Bronchial epithelial cell (primary cell): Measurements from ENCODE around the gene HOXD3. TPM values are rescaled to one million over a fixed set of nuclear protein-coding genes. Genes with fewer than 3 reads are reported as not detected.

ENCODE experiments used
- DNase-seq: peaks from one replicate; pipeline ENCODE4 v3.0.0-alpha.2; 2010; ENCODE audit warnings: low read depth
- FAIRE-seq: peaks from 2 replicates; lab custom pipeline; 2011; peaks lifted over from hg19 to GRCh38; lab: Jason Lieb, UNC
- H3K27me3 ChIP-seq: 2 replicates; pipeline ENCODE4 v1.5.1; 2011; ENCODE audit warnings: low read length; ENCODE audit not compliant: control insufficient read depth, insufficient read depth
- H3K36me3 ChIP-seq: 2 replicates; pipeline ENCODE4 v1.5.1; 2011; ENCODE audit warnings: low read length; ENCODE audit not compliant: control insufficient read depth, insufficient read depth
- H3K4me3 ChIP-seq: 2 replicates; pipeline ENCODE4 v1.5.1; 2011; ENCODE audit warnings: mild to moderate bottlenecking, low read depth, low read length, control low read depth
- CTCF ChIP-seq: IDR thresholded peaks from 2 replicates; pipeline ENCODE4 v1.5.1; 2011; ENCODE audit warnings: mild to moderate bottlenecking, moderate library complexity, low read length, control low read depth, inconsistent platforms; ENCODE audit not compliant: insufficient read depth, severe bottlenecking
- total RNA-seq: library from RNA; depleted of rRNA; stranded (reverse); fragments of >200 nt; gene quantifications from 2 replicates; pipeline ENCODE4 v1.2.1, GENCODE V29; 2014

The HOXD3 gene
- total RNA-seq, 1 donor from 2014 or later: not detected

DNA sequence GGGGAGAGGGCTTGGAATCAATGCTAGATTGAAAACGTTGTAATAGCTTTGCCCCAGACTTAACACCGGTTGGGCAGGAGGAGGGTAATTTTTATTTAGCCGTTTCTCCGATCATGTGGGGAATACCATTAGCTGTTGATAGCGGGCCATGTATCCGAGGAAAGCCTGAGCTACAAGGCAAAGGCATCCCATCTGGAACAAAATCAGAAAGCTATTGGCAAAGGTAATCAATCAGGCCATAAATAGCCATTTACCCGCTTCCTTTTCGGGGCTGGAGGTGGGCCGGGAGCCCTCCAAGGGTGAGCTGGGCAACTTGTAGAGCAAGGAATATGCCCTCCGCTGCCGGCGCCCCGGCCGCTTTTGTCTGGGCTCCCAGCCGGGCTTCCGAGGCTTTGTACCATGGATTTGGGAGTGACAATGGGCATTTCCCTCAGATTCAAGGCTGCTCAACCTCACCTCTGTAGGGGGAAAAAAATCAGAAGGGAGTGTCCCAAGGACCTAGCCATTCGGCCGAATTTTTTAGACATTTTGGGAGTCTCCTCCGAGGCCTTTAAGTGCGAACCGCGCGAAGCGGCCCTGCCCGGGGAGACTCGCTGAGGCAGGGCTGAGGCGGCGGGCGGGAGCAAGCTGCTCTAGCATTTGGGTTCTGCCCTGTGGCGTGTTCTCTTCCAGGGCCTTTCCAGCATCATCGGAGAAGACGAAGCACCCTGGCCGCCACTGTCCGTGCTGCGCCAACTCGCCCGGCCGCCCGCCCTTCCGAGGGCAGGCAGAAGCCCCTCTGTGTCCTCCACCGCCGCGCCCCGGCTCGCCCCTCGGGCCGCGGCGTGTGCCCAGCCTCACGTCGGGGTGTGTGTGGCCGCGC lies 35.7 kb upstream of the HOXD3 start:
- peaks cover 78% of the 10 kb centered on the region for H3K27me3 ChIP-seq
- DNase-seq (no peak), FAIRE-seq (no peak)
- no peak overlapping the region for H3K4me3 ChIP-seq
- no peaks in the 10 kb centered on the region for H3K36me3 ChIP-seq
- no peak for TF ChIP-seq CTCF

DNA sequence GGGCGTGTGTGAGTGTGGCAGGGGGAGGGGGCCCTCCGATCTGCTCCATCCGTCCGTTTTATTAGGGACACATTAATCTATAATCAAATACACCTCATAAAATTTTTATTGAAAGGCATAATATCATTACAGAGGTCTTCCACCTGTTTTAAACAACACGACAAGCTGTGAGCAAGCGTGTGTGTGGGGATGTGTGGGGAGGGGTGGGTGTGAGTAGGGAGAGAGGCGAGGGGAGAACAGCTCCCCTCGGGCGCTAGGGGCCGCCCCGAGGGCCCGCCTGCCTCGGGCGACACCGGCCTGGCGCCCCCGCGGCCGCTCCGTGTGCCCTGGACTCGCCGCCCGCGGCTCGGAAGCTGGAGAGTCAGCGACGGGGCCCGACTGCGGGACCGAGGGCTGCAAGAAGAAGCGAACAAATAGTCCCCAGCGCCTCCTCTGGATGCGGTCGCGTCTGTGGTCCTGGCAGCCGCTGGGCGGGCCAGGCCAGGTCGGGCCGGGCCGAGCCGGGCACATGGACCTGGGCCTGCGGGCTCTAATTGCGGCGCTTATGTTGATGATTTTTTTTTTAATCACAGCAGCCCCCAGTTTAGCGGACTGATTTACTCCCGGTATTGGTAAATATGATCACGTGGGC lies 34.9 kb upstream of the HOXD3 start:
- no peak for TF ChIP-seq CTCF
- Histone ChIP-seq H3K4me3 (no peak overlapping the region), H3K27me3 (peaks cover 75% of the 10 kb centered on the region), H3K36me3 (no peaks in the 10 kb centered on the region)
- DNase-seq: no peak
- FAIRE-seq: no peak

- DNase-seq: no peak
- no peak for FAIRE-seq
- TF ChIP-seq CTCF: no peak
- peaks cover 73% of the 10 kb centered on the region for H3K27me3 ChIP-seq
- peak within 1 kb of the TSS; percentile 5 for H3K4me3 ChIP-seq
- H3K36me3 ChIP-seq: no peaks in the 10 kb centered on the region
These were observed 34.3 kb upstream of the HOXD3 start, which contains the start of gene HOXD9 for GRCh38 chr2:176122683-176123410. Gene HOXD9 (plus strand): TSS chr2:176122719. CDS start chr2:176122769, 50 bp downstream.

- no peak for TF ChIP-seq CTCF
- no peak for DNase-seq
- H3K36me3 ChIP-seq: no peaks in the 10 kb centered on the region
- peaks cover 74% of the 10 kb centered on the region for H3K27me3 ChIP-seq
- H3K4me3 ChIP-seq: no peak overlapping the region
- no peak for FAIRE-seq
These were observed 33.5 kb upstream of the HOXD3 start for GRCh38 chr2:176123411-176124109.

DNA sequence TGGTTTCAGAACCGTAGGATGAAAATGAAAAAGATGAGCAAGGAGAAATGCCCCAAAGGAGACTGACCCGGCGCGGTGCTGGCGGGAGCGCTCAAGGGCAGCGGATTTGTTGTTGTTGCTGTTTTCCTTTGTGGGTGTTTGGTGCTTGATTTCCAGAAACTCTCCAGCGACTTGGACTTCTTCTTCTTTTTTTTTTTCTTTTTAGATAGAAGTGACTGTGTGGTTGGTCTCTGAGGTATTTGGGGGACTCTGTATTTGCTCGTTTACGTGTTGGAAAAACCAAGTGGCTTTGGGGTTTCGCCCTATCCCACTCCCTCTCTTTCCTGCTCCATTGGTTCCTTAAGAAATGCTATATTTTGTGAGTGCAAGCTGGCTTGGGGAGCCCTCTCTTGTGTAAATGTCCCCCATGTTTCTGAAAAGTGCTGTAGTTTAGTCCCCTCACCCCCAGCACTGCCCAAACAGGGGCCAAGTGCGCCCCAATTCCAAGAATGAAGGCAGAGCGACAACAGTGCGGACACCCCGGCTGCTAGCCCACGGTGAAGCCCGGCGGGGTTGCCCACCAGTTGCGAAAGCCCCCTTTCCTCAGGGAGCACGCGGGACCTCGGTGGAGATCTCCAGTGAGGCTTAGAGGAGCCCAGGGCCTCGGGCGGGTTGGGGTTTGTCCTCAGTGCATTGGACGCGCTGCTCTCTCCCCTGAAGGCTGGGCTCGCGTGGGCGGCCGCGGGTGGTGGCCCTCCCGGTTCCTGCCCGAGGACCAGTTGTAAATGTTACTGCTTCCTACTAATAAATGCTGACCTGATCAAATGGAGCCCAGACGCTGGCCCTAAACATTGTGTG lies 32.8 kb upstream of the HOXD3 start:
- DNase-seq (no peak), FAIRE-seq (no peak)
- no peaks in the 10 kb centered on the region for H3K36me3 ChIP-seq
- H3K4me3 ChIP-seq: no peak overlapping the region
- peaks cover 77% of the 10 kb centered on the region for H3K27me3 ChIP-seq
- no peak for TF ChIP-seq CTCF
